BJ (cell line): ENCODE measurements around the gene ELFN2. TPM values are rescaled to one million over a fixed set of nuclear protein-coding genes. Genes with fewer than 3 reads are reported as not detected.

Source experiments
- CTCF ChIA-PET: fragments of 350-600 bp; formaldehyde crosslinking; extraction: SDS; loops from one replicate; lab custom pipeline; 2021; ENCODE audit warnings: antibody characterized with exemption, inconsistent platforms; lab: Yijun Ruan, JAX
- POLR2A ChIA-PET: fragments of 300-600 bp; sonication (Branson Sonifier 250); formaldehyde crosslinking; extraction: SDS; loops from one replicate; lab custom pipeline; 2021; ENCODE audit warnings: antibody characterized with exemption; lab: Charles Lee
- DNase-seq: peaks from one replicate; pipeline ENCODE4 v3.0.0-alpha.2; 2011; ENCODE audit warnings: low read depth
- H3K27me3 ChIP-seq: 2 replicates; pipeline ENCODE4 v1.6.0; 2011; ENCODE audit warnings: low read length; ENCODE audit not compliant: control insufficient read depth, insufficient read depth
- H3K36me3 ChIP-seq: 2 replicates; pipeline ENCODE4 v1.5.1; 2011; ENCODE audit warnings: low read length; ENCODE audit not compliant: control insufficient read depth, insufficient read depth
- H3K4me3 ChIP-seq: 2 replicates; pipeline ENCODE4 v1.5.1; 2011; ENCODE audit warnings: low read depth, mild to moderate bottlenecking, control low read depth, low read length
- CTCF ChIP-seq: IDR thresholded peaks from 2 replicates; pipeline ENCODE4 v1.5.1; 2011; ENCODE audit warnings: low read depth, mild to moderate bottlenecking, control low read depth, inconsistent platforms, low read length, moderate library complexity; ENCODE audit not compliant: insufficient read depth
- polyA plus RNA-seq: library from polyadenylated mRNA; depleted of rRNA; stranded (reverse); fragments of >200 nt; gene quantifications from 2 replicates; pipeline ENCODE4 v1.2.3, GENCODE V29; 2011

Gene ELFN2
- polyA plus RNA-seq, 1 experiment: 0.34 TPM

- DNase-seq: no peak
- ChIA-PET POLR2A (no interaction called here), CTCF (no interaction called here)
- TF ChIP-seq CTCF: no peak
- Histone ChIP-seq H3K27me3 (no peaks in the 10 kb centered on the region; the same call in none of the 2 replicates), H3K36me3 (no peaks in the 10 kb centered on the region), H3K4me3 (no peak overlapping the region)
Observed at GRCh38 chr22:37406441-37407235, 20.6 kb downstream of the ELFN2 start.

GRCh38 chr22:37404091-37404490, 23.2 kb downstream of the ELFN2 start:
- ChIA-PET POLR2A (no interaction called here), CTCF (interaction anchor here (0.7 kb wide), 1 partner anchor 8 kb away, joined by 3 read pairs; no protein-coding TSS in a partner anchor)
- Histone ChIP-seq H3K27me3 (no peaks in the 10 kb centered on the region; the same call in none of the 2 replicates), H3K4me3 (no peak overlapping the region), H3K36me3 (no peaks in the 10 kb centered on the region)
- no peak for TF ChIP-seq CTCF
- DNase-seq: no peak

GRCh38 chr22:37403267-37403960, 23.9 kb downstream of the ELFN2 start:
- ChIA-PET CTCF (no interaction called here), POLR2A (no interaction called here)
- H3K27me3 ChIP-seq: no peaks in the 10 kb centered on the region; the same call in none of the 2 replicates
- H3K36me3 ChIP-seq: no peaks in the 10 kb centered on the region
- H3K4me3 ChIP-seq: no peak overlapping the region
- no peak for DNase-seq
- no peak for TF ChIP-seq CTCF

GRCh38 chr22:37402184-37402506, 25.1 kb downstream of the ELFN2 start:
- DNase-seq: no peak

More at GRCh38 chr22:37402184-37402506, 25.1 kb downstream of the ELFN2 start:
- H3K36me3 ChIP-seq: no peaks in the 10 kb centered on the region
- CTCF ChIA-PET: interaction anchor here (1.0 to 1.1 kb wide), 2 partner anchors 27 to 81 kb away, joined by 3 to 5 read pairs; no protein-coding TSS in a partner anchor
- H3K4me3 ChIP-seq: no peak overlapping the region
- no peaks in the 10 kb centered on the region; the same call in 1 of the 2 replicates for H3K27me3 ChIP-seq
- TF ChIP-seq CTCF: no peak
- POLR2A ChIA-PET: no interaction called here
